Activated CD4-positive, alpha-beta T cell treated with anti-CD3 and anti-CD28 coated beads for 4 hours (primary cell): ENCODE results near the gene MFRP.
A peak's percentile ranks its signal among the peaks of the same experiment; 100 is the strongest.
"Not testable (repeated sequence)": the region's sequence is repeated elsewhere in the genome, so short reads cannot be mapped to it uniquely, and the experiment has no call there.

Source experiments
- DNase-seq, 2 donors: peaks; one replicate each; pipeline ENCODE4 v3.0.0-alpha.2; 2020

The MFRP gene

DNA sequence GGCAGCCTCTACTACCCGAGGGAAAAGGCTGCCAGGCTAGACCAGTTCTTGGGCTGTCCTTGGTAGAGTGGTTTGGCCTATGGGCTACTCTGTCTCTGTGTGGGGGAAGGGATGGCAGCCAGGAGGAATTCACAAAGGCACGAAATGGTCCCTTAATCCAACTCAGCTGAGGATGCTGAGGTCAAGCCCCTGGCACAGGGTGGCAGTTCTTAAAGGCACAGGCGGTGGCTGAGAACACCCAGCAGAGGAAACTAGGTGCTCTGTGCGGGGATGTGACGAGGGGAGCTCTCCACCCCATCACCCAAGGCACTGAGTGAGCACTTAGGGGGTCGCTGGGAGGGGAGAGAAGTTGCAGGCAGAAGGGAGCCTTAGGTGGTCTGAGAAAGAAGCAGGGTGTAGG lies at the start of gene MFRP:
MFRP (minus strand) TSS at position 101 of the 400 bp plus-strand sequence. CDS start 192 bp downstream, outside the sequence.
- no peak for DNase-seq

DNA sequence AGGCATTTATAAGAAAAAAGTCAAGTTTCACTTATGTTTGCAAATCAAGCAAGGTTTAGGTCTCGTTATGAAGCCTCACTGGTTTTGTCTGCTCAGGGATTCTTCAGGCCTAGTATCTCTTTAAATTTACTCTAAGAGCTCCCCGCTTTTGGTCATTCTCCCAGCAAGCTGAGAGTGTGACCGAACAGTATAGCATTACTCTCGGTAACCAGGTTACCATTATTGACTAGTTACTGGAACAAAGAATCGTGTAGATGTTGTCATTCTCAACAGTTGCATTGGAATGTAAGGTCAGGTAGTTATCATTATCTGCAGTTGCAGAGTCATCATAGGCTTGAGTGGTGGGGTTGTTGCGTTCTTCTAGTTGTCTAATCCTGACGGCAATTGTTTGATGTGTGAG lies 44.8 kb upstream of the MFRP start:
- DNase-seq: no peak

GRCh38 chr11:119389611-119390254 lies 43.2 kb upstream of the MFRP start:
- peak in 1 of 2 donors; percentile 14 for DNase-seq

DNA sequence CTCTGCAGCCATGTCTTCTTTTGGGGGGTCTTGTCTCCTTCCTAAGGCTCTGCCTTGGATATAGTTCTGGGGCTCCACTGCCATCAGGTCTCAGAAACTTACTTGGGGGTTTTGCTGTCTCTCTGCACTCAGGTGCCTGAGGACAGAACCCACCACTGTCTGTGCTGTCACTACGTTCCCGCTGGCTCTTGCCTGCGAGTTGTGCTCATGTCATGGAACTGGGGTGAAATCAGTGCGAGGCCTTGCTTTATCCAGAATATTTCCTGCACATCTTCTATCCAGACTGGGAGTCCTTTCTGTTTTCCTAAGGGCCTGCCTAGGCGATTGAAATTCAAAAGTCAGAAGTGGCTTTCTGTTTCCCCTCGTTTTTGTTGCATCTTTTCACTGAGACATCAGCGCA lies 41.6 kb upstream of the MFRP start:
- no peak for DNase-seq

GRCh38 chr11:119384332-119384731 lies 37.8 kb upstream of the MFRP start:
- no peak for DNase-seq

DNA sequence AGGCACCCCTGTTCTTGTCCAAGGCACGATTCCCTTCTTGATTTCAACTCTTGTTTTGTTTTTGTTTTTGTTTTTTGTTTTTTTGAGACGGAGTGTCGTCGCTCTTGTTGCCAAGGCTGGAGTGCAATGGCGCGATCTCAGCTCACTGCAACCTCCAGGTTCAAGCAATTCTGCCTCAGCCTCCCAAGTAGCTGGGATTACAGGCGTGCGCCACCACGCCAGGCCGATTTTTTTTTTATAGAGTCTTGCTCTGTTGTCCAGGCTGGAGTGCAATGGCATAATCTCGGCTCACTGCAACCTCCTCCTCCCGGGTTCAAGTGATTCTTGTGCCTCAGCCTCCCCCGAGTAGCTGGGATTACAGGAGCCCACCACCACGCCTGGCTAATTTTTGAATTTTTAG lies 36.0 kb upstream of the MFRP start:
- DNase-seq: not testable (repeated sequence)

DNA sequence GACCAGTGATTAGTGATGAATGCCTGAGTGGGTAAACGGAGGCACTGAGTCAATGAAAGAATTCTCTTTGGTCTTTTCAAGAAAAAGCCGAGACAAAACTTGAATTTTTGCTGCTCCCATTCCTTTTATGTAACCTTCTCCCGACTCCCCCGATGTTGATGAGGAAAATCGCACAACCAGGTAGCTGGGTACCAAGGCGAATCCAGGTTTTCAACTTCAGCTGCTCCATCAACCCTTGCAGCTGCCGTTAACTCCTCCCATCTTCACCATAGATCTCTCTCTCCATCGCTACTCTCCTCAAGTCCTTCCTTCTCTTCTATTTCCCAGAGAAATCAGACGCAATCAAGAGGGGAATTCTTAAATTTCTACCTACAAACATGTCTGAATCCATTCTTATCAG lies 35.6 kb upstream of the MFRP start:
- no peak for DNase-seq

GRCh38 chr11:119381181-119381988 lies 34.9 kb upstream of the MFRP start, which contains the start of gene USP2:
Gene USP2, minus strand, starts transcription at chr11:119381690. Its CDS starts 8,210 bp downstream, at chr11:119373480.
- peak; percentile 95 to 97 for DNase-seq

DNA sequence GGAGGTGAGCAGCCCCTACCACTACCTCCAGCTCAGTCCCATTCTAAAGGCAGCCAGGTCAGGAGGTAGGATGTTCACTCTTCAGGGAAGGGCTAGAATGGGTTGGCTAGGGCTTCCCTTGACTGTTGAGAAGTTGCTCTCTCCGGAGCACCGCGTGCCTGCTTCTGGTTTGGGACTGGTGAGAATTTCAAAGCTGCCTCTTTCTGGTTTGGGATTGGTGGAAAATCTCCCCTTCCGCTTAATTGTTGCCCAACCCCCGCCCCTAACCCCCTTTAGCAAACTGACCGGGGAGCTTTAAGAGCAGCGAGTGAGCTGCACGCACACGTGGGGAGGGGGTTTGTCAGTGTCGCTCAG lies 34.3 kb upstream of the MFRP start:
- no peak for DNase-seq

DNA sequence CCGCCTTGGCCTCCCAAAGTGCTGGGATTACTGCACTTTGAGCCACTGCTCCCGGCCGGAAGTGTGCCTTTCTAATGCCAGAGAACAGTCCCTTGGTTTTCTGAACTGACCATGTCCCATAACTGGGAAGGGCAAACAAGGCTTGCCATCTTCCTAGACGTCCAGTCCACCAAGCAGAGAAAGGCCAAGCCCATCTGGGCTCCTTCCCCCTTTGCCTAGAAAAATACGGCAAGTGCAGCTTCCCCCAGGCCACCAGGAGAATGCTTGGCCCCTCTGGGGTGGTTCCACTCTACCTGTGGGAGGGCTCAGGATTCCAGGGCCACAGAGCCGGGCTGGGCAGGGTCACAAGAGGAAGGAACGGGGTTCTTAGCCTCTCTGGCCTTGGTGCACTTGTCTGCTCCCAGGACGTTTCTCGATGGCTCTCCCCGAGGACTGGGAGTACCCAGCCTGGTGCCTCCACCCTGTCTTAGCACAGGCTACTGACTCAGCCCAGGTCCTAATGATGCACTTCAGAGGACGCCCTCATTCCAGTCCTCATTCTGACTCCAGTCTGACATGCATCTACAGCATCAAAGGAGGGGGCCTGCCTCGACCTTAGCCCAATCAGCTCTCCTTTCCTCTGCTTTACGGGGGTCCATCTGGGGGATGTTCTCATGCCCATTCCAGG lies 33.8 kb upstream of the MFRP start:
- DNase-seq: no peak

GRCh38 chr11:119378851-119379465 lies 32.5 kb upstream of the MFRP start:
- DNase-seq: no peak

GRCh38 chr11:119377961-119378667 lies 31.6 kb upstream of the MFRP start:
- DNase-seq: no peak

DNA sequence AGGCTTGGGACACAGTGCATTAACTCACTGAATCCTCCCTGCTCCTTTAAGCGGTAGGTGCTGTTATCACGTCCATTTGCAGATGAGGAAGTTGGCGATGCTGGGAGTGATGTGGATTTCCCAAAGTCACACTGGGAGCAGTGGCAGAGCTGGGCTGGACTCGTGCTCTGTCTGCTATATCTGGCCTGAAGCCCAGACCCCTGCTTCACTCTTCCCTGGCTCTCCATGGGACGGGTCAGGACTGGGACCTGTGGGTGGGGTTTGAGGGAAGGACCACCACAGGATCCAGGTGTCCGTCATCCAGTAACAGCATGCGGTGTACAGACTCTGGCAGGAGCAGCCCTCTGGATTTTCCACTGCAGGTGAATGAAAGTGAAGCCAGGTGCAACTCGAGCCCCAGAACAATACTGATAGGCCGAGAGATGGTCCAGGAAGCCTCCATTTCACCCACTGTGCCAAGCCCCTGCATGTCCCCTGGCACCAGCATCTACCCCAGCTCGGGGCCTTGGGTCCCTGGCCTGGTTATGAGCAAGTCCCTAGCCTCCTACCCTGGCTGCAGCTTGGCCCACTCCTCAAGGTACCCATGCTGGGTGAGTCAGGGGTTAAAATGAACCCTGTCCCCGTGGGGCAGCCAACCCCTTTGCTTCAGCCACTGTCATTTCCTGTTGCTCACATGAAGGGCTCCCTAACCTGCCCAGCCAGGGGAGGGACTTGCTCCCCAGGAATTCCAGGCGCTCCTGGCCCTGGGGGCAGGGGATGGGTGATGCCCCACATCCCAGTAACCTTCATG lies 30.8 kb upstream of the MFRP start:
- DNase-seq: no peak

DNA sequence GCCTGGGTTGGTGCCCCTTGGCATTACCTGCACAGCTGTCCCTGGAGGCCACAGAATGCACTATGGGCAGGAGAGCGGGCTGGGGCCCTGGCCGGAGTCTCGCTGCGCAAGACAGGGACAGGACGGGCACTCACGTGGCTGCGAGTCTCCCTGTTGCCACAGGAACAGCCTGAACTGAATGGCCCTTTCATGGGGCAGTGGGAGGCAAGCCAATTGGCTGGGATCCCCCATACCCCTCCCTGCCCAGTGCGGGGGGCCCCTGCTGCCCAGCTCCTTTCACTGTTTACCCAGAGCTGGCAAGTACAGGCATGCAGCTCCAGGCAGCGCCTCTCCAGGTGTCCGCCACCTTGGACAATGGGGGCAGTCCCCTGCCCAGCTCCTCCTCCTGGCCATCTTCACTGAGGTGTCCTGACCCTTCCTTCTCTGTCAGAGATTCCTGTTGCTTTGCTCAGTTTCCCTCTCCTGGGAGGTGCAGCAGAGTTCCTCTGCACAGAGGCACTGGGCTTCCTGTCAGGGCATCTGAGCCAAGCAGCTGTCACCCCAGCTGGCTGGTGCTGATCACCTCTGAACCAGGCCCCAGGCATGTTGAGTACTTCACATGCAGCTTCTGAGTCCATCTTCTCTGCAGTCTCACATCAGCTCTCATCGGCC lies 29.8 kb upstream of the MFRP start:
- DNase-seq: no peak

- DNase-seq: no peak
These were observed 29.1 kb upstream of the MFRP start for GRCh38 chr11:119375337-119376196.

DNA sequence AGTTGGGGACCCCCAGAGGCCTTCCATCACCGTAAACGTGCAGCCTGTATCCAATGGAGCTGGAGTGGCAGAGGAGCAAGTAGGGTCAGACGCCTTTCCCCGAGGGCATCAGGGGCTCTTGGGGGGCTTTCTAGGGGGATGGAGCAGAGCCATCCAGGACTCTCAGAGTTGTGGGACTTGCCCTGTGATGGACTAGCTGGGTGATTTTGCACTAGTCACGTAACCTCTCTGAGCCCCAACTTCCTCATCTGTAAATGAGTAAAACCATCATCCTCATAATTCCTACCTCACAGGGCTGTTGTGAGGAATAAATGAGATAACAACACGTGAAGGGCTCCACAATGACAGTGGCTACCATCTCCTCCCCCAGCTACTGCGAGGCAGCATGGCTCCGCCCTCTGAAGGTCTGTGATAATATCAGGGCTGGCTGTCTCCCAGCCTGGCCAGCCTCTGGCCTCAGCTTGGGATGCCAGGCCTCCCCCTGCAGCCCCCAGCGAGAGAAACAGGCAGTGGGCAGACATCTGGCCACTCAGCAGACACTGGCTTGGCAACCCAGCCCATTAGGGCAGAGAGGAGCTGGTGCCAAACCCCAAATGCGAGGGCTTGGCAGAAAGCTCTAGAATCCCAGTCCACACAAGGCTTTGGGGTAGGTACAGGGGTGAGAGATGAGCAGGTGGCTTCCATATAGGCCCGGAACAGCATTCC lies 28.3 kb upstream of the MFRP start:
- DNase-seq: no peak

- peak in 1 of 2 donors; percentile 49 for DNase-seq
These were observed 27.6 kb upstream of the MFRP start for GRCh38 chr11:119373921-119374631.

DNA sequence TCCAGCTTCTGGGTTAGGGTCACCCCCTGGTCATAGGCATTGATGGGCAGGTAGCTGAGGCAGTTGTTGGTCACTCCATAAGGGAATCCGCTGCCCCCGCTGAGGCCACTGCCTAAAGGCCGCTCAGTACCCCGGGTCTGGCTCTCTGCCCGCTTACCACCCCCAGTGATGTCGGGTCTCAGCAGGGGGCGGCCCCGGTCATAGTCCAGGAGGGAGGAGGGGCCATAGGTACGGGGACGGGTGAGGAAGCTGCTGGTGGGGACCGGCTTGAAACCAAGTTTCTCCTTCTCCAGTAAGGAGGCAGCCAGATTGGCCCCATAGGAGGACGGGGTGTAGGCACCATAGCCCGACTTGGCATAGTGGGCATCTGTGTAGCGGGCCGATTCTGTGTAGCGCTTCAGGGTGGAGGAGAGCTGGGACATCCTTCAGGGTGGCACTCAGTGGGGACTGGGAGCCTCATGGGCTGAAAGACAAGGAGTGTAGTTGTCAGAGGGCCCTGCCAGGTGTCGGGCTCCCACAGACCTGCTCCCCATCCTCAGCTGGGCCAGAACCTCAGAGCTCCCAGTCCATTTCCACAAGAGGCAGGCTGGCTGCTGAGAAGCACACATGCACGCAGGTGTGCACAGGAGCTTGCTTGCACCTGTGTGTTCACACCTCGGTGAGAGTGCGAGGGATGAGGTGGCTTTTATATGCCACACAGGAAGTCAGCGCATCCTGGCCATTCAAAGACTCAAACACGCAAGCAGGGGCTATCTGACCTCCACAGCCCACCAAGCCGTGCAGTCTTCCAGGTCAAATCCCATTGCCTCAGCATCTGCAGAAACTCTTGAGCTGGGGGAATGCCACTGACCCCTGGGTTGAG lies 26.8 kb upstream of the MFRP start:
- DNase-seq: no peak
